Mucosa of gallbladder (tissue), 1 donor: ENCODE data around the gene EEF1A2. TPM values are rescaled to one million over a fixed set of nuclear protein-coding genes. Genes with fewer than 3 reads are reported as not detected.

Experiments used
- DNase-seq: peaks from one replicate; pipeline ENCODE4 v3.0.0-alpha.2; 2020; ENCODE audit warnings: low spot score
- total RNA-seq: library from RNA; stranded (reverse); gene quantifications from one replicate; pipeline ENCODE4 v1.2.1, GENCODE V29; 2021
- donor health status: DM: no; HTN: no; CAD: no.

Gene EEF1A2
- total RNA-seq, 1 donor from 2014 or later, result 56.3 TPM

DNA sequence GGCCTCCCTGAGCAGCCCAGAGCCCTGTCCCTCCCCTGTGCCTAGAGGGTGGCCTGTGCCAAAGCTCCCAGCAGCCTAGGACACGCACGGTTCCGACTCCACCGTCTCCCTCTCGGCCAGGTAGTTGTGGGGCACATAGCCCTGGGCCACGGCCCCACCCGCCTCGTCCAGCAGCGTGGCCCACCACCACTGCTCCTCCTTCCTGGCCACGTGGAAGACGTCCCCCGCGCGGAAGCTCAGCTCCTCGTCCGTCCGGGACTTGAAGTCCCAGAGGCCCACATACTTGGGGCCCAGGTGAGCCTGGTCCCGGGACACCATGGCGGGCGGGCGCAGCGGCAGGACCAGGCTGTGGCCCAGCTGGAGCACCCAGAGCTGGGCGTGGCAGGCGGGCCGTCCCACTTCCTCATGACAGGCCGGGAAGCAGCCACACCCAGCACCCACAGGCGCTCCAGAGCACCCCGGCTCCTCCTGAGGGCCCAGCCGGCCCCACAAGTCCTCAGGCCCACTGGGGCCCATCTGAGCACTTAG, 38.2 kb upstream of the EEF1A2 start, which contains the start of gene PTK6:
Gene PTK6 (minus strand): TSS at position 380 of the 528 bp plus-strand sequence. CDS start 62 bp downstream, at position 318.
- peak; percentile 62 for DNase-seq

DNA sequence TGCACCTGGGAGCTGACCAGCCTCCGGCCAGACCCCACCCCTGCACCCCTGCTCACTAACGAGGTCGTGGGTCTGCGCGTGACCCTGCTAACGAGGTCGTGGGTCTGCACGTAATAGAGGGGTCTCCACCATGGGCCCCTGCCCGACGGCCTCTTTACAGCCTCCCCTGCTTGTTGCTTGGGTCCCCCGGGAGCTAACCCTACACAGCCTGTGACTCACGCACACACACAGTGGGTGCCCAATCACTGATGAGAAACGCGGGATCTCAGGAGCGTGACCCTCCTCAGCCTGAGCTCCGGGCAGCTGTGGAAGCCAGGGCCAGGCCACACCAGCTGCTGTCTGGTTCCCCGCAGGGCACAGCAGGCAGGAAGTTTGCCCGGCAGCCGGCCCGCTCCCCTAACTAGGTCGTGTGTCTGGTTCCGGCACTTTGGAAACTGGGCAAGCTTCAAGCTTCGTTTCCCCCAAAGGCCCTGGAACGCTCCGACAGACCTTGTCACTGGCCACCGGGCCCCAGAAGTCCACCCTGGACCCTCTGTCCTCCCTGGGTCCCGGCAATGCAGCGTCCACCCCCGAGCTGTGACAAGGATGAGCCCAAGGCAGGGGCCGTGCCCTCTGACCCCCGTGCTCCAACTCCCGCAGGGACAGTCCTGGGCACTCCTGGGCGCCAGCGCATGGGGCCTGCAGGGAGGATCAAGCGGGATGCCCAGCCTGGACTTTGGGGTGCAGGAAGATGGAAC, 37.5 kb upstream of the EEF1A2 start:
- DNase-seq, result no peak

- DNase-seq, result no peak
Observed at GRCh38 chr20:63534831-63535651, 36.2 kb upstream of the EEF1A2 start.

DNA sequence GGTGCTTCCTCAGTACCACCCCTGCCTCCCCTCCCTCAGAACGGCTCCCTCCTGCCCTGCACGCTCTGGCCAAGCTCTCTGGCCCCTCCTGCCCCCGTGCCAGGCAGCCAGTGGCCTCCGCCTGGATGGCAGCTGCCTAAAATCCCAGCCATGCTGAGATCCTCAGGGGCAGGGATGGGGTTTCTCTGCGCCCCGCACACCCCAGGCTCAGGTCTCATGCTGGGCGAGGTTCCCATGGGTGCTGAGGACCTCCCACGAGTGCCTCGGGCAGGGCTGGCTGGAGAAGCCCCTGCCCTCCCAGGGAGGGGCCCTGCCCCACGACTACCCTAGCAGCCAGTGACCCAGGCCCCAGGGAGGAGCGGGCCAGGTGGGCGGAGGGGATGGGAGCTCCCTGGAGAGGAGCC, 35.5 kb upstream of the EEF1A2 start:
- no peak for DNase-seq

GRCh38 chr20:63533871-63534393, 35.0 kb upstream of the EEF1A2 start:
- DNase-seq, result peak; percentile 73

DNA sequence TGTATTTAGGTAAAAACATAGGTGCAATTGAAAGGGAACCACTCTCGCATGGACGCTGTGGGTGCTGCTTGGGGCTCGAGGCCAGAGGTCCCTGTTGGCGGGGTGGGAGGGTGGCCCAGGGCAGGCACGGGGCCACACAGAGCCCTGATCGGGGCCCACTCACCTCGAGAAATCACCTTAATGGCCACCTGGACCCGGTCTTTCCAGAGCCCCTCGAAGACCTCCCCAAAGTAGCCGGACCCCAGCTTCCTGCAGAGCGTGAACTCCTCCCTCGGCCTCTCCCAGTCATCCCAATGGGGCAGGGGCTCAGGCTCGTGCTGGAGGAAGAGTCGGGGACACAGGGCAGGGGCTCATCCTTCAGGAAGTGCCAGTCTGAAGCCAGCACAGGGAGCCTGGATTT, 34.5 kb upstream of the EEF1A2 start:
- DNase-seq, result no peak

DNA sequence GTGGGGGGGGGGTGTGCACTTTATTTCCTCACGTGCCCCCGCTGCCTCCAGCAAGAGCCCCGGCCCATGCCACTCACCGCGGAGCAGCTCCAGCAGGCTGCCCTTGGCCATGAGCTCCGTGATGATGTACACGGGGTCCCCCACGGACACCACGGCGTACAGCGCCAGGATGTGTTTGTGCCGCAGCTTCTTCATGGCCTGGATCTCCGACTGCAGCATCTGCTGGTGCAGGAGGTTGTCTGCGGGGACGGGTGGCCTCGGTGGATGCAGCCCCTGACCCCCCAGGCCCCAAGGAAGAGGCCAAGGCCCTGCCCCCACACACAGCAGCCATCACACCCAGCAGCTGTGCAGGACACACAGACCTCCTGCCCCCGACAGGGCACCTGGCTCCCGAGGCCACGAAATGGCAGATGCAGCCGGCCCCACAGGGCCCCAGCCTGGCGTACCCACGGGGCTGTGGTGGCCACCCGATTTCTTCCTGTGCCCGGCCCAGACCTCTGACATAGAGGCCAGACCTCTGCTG, 33.6 kb upstream of the EEF1A2 start:
- no peak for DNase-seq

DNA sequence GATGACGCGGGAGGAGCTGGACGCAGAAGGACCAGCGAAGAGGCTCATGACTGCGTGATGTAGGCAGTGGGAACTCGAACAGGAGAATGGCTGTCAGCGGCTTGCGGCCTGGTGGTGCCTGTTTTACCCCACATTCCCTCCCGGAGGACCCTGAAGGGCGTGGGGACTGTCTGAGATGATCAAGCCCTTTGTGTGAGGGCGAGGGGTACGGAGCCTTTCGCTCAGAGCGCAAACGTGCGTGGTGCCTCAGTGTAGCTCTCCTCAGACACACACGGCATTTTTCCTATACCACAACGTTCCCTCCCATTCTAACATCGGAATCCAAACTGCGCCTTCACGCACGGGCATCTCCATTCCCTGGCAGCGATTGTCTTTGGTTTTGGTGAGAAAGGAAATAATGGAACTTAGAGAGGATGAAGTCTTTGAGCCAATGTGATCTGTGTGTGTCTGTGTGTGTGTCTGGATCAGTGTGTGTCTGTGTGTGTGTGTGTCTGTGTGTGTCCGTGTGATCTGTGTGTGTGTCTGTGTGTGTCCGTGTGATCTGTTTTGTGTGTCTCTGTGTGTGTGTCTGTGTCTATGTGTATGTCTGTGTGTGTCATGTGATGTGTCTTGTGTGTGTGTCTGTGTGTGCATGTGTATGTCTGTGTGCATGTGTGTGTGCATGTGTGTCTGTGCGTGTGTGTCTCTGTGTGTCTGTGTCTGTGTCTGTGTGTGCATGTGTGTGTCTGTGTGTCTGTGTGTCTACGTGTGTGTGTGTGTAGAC, 33.0 kb upstream of the EEF1A2 start:
- no peak for DNase-seq

- DNase-seq, result no peak
Observed at GRCh38 chr20:63530788-63531160, 31.9 kb upstream of the EEF1A2 start.

- no peak for DNase-seq
Observed at GRCh38 chr20:63529861-63530787, 31.2 kb upstream of the EEF1A2 start.

DNA sequence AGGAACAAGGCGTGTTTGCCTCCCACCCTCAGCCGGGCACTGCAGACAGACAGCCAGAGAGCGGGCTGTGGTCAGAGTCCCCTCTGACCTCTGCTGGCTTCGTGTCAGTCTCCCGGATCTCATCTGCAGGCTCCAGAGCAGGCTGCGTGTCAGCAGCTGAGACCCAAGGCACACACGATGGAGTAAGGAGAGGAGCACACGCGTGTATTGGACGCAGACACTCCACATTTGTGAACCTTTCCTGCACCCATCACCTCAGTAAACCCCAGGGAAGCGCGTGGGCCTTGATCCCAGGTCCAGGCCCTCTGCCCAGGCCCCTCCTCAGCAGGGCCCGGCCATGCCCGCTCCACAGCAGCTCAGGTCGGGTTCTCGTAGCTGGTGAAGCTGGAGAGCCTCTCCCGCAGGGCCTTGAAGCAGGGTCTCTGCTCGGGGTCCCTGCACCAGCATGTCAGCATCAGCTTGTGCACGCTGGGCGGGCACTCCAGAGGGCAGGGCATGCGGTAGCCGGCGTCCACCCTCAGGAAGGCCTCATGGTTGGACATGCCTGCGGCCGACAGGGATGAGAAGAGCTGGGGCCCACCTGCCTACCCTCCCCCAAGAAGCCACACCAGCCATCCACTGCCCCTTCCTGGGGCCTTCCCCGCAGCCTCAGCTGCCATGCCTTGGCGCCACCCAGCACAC, 30.4 kb upstream of the EEF1A2 start:
- no peak for DNase-seq

DNA sequence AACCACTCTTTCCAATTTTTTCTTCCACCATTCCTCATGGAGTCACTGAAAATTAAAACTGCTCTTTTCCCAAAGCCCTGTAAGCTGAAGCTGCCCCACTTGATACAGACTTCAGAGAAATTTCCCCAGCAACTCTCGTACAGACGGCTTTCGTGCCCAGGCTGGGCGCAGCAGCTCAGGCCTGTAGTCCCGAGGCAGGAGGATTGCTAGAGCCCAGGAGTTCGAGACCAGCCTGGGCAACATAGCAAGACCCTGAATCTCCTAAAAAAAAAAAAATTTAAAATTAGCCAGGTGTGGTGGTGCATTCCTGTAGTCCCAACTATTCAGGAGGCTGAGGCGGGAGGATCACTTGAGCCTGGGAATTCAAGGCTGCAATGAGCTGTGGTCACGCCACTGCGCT, 28.3 kb upstream of the EEF1A2 start:
- no peak for DNase-seq

- peak; percentile 75 for DNase-seq
Observed at GRCh38 chr20:63525971-63526370, 27.1 kb upstream of the EEF1A2 start.

DNA sequence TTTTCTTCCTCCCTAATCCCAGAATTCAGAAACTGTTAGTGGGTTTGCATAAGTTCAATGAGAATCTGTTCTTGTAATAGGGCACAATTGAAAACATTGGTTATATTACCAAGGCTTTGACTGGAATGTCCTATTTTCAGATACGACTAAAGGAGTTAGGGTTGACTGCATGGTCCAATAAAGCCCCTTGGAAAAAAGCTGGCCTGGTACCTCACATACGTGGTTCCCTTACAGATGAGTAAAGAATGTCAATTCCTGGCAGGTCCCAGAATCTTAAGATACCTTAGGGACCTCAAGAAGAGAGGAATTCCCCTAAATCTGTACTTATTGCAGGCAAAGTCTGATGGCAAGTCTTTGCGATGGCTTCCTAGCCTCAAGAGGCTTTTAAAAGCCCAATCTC, 26.3 kb upstream of the EEF1A2 start:
- DNase-seq, result no peak

- DNase-seq, result no peak
Observed at GRCh38 chr20:63522981-63523611, 24.2 kb upstream of the EEF1A2 start.

DNA sequence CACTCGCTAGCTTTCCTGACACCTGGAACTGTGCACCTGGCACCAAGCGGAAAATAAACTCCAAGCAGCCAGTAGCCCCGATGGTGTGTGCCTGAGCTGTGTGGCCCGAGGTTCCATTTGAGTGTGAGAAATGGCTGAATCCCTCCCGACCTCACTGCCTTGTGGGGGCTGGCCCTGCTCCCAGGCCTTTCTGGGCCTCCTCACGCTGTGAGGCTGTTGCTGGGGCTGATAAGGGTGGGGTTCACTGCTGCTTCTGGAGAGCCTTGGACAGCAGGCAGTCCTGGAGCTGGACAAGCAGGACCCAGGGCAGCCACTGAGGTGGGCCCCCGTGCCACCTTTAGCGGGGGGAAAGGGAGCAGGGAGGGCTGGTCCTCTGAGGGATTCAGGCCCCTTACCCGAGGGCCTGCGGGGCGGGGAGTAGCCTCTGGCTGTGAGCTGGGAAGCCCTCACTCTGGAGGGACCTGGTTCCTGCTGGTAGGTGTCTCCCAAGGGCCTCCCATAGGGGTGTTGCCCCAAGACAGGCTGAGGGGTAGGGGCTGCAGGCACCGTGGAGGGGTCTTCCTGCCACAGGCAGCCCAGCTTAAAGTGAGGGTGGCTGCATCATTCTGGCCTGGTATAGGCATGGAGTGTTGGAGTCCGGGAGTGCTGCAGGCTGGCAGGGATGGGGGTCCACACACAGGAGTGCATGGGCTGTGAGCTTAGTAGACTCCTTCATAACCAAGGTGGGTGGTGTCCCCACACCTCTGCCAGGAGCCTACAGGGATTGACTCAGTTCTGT, 23.4 kb upstream of the EEF1A2 start:
- no peak for DNase-seq

DNA sequence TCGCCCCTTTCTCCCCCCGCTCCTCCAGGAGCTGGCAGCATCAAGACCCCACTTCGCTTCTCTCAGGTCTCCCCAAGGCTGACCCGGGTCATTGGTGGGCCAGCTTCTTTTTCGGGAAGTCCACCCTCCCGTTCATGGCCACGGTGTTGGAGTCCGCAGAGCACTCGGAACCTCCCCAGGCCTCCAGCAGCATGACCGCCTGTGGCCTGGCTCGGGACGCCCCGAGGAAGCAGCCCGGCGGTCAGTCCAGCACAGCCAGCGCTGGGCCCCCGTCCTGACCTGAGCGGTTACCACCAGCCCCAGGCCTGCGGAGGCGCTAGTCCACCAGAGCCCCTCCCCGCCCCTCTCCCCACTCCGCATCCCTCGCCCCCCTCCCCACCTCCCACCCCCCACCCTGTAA, 22.7 kb upstream of the EEF1A2 start:
- DNase-seq, result no peak

DNA sequence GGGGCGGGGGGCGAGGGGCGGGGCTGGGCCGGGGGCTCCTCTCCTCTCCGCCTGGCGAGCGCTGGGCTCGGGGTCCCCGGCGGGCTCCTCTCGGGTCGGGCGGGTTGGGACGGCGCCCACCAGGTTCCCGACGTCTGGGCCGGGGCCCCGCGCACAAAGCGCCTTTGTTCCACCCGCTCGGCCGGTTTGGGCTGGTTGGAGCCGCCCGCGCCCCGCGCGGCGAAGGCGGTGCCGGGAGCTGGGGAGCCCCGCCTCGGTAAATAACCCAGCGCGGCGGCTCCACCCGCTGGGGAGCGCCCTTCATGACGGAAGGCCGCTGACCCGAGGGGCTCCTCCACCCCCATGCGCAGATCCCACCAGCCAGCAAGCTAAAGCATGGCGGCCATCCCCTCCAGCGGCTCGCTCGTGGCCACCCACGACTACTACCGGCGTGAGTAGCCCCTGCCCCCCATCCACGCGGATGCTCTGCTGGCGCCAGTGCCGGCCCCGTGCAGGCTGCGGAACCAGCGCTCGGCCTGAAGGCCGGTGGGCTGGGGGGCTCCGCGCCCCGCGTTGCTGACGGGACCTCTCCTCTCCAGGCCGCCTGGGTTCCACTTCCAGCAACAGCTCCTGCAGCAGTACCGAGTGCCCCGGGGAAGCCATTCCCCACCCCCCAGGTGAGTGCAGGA, 22.2 kb upstream of the EEF1A2 start:
- peak; percentile 86 for DNase-seq
